ENCODE results near the gene PTGES3.

The PTGES3 gene

DNA sequence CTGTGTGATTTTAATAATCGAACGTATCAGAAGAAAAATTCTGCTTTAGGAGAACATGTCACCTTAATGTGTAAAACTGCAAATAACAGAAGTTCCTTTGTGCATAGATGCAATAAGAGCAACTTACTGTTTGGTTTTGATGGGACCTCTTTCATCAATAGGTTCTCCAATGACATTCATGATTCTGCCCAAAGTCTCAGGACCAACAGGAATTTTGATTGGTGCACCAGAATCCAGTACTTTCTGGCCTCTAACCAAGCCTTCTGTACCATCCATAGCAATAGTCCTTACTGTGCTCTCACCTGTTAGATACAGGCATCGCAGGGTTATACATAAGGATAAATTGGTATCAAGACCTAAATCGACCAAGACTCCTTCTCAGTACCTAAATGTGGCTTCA, 43.4 kb downstream of the PTGES3 start:
- no peak for ATAC-seq
- TF ChIP-seq, protein P1, sequence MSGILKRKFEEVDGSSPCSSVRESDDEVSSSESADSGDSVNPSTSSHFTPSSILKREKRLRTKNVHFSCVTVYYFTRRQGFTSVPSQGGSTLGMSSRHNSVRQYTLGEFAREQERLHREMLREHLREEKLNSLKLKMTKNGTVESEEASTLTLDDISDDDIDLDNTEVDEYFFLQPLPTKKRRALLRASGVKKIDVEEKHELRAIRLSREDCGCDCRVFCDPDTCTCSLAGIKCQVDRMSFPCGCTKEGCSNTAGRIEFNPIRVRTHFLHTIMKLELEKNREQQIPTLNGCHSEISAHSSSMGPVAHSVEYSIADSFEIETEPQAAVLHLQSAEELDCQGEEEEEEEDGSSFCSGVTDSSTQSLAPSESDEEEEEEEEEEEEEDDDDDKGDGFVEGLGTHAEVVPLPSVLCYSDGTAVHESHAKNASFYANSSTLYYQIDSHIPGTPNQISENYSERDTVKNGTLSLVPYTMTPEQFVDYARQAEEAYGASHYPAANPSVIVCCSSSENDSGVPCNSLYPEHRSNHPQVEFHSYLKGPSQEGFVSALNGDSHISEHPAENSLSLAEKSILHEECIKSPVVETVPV (CRISPR knock-in tag; IDR thresholded peaks at IDR 0.05): no peak
- TF ChIP-seq OSR1 (CRISPR knock-in tag; IDR thresholded peaks at IDR 0.05) (no peak), ZFP3 (CRISPR knock-in tag; IDR thresholded peaks at IDR 0.05) (no peak), ESRRG (CRISPR knock-in tag; IDR thresholded peaks at IDR 0.05) (no peak), GLIS3 (CRISPR knock-in tag; IDR thresholded peaks at IDR 0.05) (no peak), ZNF70 (CRISPR knock-in tag; IDR thresholded peaks at IDR 0.05) (no peak), BACH2 (CRISPR knock-in tag; IDR thresholded peaks at IDR 0.05; ENCODE audit: borderline replicate concordance) (no peak), ZNF8 (CRISPR knock-in tag; IDR thresholded peaks at IDR 0.05) (no peak), ZNF565 (CRISPR knock-in tag; conservative IDR thresholded peaks at IDR 0.05; ENCODE audit: low read depth) (no peak), RARB (CRISPR knock-in tag; IDR thresholded peaks at IDR 0.05) (no peak), PPARA (CRISPR knock-in tag; IDR thresholded peaks at IDR 0.05; ENCODE audit: borderline replicate concordance) (no peak), ISL1 (CRISPR knock-in tag; IDR thresholded peaks at IDR 0.05) (no peak)
- TF ChIP-seq, protein P2, sequence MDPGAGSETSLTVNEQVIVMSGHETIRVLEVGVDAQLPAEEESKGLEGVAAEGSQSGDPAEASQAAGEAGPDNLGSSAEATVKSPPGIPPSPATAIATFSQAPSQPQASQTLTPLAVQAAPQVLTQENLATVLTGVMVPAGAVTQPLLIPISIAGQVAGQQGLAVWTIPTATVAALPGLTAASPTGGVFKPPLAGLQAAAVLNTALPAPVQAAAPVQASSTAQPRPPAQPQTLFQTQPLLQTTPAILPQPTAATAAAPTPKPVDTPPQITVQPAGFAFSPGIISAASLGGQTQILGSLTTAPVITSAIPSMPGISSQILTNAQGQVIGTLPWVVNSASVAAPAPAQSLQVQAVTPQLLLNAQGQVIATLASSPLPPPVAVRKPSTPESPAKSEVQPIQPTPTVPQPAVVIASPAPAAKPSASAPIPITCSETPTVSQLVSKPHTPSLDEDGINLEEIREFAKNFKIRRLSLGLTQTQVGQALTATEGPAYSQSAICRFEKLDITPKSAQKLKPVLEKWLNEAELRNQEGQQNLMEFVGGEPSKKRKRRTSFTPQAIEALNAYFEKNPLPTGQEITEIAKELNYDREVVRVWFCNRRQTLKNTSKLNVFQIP (CRISPR knock-in tag; IDR thresholded peaks at IDR 0.05; ENCODE audit: borderline replicate concordance, low read depth): no peak
- TF ChIP-seq, protein P3, sequence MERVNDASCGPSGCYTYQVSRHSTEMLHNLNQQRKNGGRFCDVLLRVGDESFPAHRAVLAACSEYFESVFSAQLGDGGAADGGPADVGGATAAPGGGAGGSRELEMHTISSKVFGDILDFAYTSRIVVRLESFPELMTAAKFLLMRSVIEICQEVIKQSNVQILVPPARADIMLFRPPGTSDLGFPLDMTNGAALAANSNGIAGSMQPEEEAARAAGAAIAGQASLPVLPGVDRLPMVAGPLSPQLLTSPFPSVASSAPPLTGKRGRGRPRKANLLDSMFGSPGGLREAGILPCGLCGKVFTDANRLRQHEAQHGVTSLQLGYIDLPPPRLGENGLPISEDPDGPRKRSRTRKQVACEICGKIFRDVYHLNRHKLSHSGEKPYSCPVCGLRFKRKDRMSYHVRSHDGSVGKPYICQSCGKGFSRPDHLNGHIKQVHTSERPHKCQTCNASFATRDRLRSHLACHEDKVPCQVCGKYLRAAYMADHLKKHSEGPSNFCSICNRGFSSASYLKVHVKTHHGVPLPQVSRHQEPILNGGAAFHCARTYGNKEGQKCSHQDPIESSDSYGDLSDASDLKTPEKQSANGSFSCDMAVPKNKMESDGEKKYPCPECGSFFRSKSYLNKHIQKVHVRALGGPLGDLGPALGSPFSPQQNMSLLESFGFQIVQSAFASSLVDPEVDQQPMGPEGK (CRISPR knock-in tag; IDR thresholded peaks at IDR 0.05; ENCODE audit: borderline replicate concordance): no peak

DNA sequence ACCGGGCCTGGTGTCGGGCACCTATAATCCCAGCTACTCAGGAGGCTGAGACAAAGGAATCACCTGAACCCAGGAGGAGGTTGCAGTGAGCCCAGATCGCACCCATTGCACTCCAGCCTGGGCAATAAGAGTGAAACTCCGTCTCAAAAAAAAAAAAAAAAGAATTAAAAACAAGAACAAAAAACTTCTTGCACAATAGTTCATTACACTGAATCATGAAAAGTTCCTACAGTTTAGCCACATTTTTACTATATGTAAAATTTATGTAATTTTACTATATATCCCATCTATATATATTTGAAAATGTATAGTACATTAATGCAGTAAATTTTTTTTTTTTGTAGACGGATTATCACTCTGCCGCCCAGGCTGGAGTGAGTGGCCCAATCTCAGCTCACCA, 46.9 kb downstream of the PTGES3 start:
- ATAC-seq: no peak
- TF ChIP-seq TOX (CRISPR knock-in tag; IDR thresholded peaks at IDR 0.05; ENCODE audit: borderline replicate concordance): no peak
- TF ChIP-seq ZFP30 (CRISPR knock-in tag; IDR thresholded peaks at IDR 0.05): no peak
- no peak for TF ChIP-seq ARNTL (CRISPR knock-in tag; IDR thresholded peaks at IDR 0.05; ENCODE audit: borderline replicate concordance, low read depth)
- TF ChIP-seq, protein P1 (CRISPR knock-in tag; IDR thresholded peaks at IDR 0.05): no peak
- no peak for TF ChIP-seq GLIS3 (CRISPR knock-in tag; IDR thresholded peaks at IDR 0.05)
- no peak for TF ChIP-seq TCF4 (CRISPR knock-in tag; IDR thresholded peaks at IDR 0.05; ENCODE audit: borderline replicate concordance)
- TF ChIP-seq CSDC2 (CRISPR knock-in tag; IDR thresholded peaks at IDR 0.05): no peak
- TF ChIP-seq PPARA (CRISPR knock-in tag; IDR thresholded peaks at IDR 0.05; ENCODE audit: borderline replicate concordance): no peak
- TF ChIP-seq OSR1 (CRISPR knock-in tag; IDR thresholded peaks at IDR 0.05): no peak
- TF ChIP-seq BACH2 (CRISPR knock-in tag; IDR thresholded peaks at IDR 0.05; ENCODE audit: borderline replicate concordance): no peak
- no peak for TF ChIP-seq ISL1 (CRISPR knock-in tag; IDR thresholded peaks at IDR 0.05)
- TF ChIP-seq ZFP3 (CRISPR knock-in tag; IDR thresholded peaks at IDR 0.05): no peak

DNA sequence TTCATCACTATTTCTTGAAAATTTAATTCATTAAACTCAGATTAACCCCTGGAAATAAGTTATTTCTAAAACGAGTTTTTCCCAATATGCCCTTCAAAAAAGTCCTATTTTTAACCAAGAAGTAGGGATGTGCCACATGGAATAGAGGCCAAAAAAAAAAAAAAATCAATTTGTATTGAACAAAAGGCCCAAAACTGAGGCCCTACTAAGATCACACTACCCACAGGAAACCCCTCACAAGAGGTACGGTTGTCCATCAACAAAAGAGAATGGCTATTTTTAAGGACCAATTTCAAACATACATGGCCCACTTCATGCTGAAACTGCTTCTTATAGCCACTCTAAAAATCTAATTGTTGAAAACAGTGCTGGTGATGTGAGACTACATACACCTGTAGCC, 50.5 kb downstream of the PTGES3 start:
- no peak for ATAC-seq

More for the DNA sequence above, 50.5 kb downstream of the PTGES3 start:
- no peak for TF ChIP-seq BACH2 (CRISPR knock-in tag; IDR thresholded peaks at IDR 0.05; ENCODE audit: borderline replicate concordance)
- TF ChIP-seq ISL1 (CRISPR knock-in tag; IDR thresholded peaks at IDR 0.05): no peak
- TF ChIP-seq ZNF70 (CRISPR knock-in tag; IDR thresholded peaks at IDR 0.05): no peak
- TF ChIP-seq, protein P2 (CRISPR knock-in tag; IDR thresholded peaks at IDR 0.05; ENCODE audit: borderline replicate concordance, low read depth): no peak
- no peak for TF ChIP-seq PPARA (CRISPR knock-in tag; IDR thresholded peaks at IDR 0.05; ENCODE audit: borderline replicate concordance)
- no peak for TF ChIP-seq ZNF8 (CRISPR knock-in tag; IDR thresholded peaks at IDR 0.05)
- TF ChIP-seq TOX (CRISPR knock-in tag; IDR thresholded peaks at IDR 0.05; ENCODE audit: borderline replicate concordance): no peak
- no peak for TF ChIP-seq TCF4 (CRISPR knock-in tag; IDR thresholded peaks at IDR 0.05; ENCODE audit: borderline replicate concordance)
- no peak for TF ChIP-seq SNAI2 (CRISPR knock-in tag; IDR thresholded peaks at IDR 0.05)
- no peak for TF ChIP-seq ZFP30 (CRISPR knock-in tag; IDR thresholded peaks at IDR 0.05)
- no peak for TF ChIP-seq ESRRG (CRISPR knock-in tag; IDR thresholded peaks at IDR 0.05)
- no peak for TF ChIP-seq ARNTL (CRISPR knock-in tag; IDR thresholded peaks at IDR 0.05; ENCODE audit: borderline replicate concordance, low read depth)
- TF ChIP-seq, protein P4, sequence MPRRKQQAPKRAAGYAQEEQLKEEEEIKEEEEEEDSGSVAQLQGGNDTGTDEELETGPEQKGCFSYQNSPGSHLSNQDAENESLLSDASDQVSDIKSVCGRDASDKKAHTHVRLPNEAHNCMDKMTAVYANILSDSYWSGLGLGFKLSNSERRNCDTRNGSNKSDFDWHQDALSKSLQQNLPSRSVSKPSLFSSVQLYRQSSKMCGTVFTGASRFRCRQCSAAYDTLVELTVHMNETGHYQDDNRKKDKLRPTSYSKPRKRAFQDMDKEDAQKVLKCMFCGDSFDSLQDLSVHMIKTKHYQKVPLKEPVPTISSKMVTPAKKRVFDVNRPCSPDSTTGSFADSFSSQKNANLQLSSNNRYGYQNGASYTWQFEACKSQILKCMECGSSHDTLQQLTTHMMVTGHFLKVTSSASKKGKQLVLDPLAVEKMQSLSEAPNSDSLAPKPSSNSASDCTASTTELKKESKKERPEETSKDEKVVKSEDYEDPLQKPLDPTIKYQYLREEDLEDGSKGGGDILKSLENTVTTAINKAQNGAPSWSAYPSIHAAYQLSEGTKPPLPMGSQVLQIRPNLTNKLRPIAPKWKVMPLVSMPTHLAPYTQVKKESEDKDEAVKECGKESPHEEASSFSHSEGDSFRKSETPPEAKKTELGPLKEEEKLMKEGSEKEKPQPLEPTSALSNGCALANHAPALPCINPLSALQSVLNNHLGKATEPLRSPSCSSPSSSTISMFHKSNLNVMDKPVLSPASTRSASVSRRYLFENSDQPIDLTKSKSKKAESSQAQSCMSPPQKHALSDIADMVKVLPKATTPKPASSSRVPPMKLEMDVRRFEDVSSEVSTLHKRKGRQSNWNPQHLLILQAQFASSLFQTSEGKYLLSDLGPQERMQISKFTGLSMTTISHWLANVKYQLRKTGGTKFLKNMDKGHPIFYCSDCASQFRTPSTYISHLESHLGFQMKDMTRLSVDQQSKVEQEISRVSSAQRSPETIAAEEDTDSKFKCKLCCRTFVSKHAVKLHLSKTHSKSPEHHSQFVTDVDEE (CRISPR knock-in tag; IDR thresholded peaks at IDR 0.05): no peak
- no peak for TF ChIP-seq RARB (CRISPR knock-in tag; IDR thresholded peaks at IDR 0.05)
- TF ChIP-seq, protein P1 (CRISPR knock-in tag; IDR thresholded peaks at IDR 0.05): no peak
- TF ChIP-seq ZNF565 (CRISPR knock-in tag; conservative IDR thresholded peaks at IDR 0.05; ENCODE audit: low read depth): no peak
- TF ChIP-seq ZFP3 (CRISPR knock-in tag; IDR thresholded peaks at IDR 0.05): no peak
- TF ChIP-seq CSDC2 (CRISPR knock-in tag; IDR thresholded peaks at IDR 0.05): no peak
